GM18517 (cell line): Measurements from ENCODE around the gene SLC22A23.
"Not testable (repeated sequence)": the region's sequence is repeated elsewhere in the genome, so short reads cannot be mapped to it uniquely, and the experiment has no call there.

Experiments used
- ATAC-seq: cut with Tn5 transposase; IDR thresholded peaks from one replicate; pipeline ENCODE4 v1.9.1; 2021; ENCODE audit warnings: mild to moderate bottlenecking, moderate library complexity; ENCODE audit not compliant: unreplicated experiment

Gene SLC22A23

DNA sequence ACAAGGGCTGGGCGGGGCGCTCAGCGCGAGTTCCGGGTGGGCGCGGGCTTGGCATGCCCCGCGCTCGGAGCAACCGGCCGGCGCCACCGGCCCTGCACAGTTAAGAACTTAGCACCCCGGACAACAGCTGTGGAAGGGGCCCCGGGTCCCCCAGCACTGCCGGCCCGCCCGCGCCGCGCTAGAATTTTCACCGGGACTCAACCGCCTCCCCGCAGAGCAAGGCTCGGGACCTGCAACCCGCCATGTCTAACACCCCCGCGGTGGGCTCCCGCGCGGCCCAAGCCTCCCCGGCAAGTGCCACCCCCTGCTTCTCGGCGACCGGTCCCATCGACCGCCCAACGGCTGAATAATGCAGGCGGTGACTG, 203.3 kb downstream of the SLC22A23 start:
- ATAC-seq = no peak

DNA sequence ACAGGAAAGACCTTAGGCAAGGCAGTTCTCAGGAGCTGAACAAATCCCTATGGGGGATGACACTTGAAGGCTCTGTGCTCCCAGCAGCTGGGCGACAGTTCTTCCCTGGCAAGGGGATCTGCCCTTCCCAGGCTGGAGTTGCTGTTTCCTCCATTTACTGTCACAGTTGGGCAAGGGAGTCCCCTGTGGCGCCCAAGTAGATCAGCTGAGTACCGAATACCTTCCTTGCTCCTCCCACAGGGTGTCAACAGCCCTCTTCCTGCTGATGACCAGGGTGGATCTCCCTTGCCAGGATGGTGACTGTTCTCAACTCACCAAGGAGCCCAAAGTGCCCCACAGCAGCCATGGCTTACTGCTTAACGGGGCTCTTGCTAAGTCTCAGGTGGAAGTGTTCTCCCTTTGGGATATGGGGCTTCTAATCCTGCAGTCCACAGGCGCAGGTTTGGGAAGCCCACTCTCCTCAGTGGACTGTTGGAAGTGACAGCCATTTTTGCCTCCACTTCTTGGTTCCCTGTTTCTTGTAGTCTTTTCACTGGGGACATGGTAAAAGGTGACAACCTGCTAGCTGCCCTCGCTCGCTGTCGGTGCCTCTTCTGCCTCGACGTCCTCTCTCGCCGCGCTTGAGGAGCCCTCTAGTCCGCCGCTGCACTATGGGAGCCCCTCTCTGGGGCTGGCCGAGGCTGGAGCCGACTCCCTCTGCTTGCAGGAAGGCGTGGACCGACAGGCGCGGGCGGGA, 203.8 kb downstream of the SLC22A23 start:
- no peak for ATAC-seq

DNA sequence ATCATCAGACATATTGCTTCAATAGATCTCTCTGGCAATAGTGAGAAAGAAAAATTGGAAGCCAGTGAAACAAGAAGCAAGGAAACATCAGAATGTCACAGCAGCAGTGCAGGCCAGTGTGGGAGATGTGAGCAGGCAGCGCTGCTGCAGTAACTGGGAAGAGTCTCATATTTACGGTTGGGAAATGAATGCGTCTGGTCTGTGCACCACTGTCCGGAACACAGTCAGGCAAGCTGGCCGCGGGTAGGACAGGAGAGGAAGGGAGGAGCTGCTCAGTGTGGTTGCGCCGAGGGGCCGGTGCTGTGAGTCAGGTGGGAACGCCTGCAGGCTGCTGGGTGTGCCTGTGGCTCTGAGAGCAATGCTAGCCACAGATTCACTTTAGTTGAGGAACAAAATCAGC, 204.5 kb downstream of the SLC22A23 start:
- ATAC-seq = no peak

DNA sequence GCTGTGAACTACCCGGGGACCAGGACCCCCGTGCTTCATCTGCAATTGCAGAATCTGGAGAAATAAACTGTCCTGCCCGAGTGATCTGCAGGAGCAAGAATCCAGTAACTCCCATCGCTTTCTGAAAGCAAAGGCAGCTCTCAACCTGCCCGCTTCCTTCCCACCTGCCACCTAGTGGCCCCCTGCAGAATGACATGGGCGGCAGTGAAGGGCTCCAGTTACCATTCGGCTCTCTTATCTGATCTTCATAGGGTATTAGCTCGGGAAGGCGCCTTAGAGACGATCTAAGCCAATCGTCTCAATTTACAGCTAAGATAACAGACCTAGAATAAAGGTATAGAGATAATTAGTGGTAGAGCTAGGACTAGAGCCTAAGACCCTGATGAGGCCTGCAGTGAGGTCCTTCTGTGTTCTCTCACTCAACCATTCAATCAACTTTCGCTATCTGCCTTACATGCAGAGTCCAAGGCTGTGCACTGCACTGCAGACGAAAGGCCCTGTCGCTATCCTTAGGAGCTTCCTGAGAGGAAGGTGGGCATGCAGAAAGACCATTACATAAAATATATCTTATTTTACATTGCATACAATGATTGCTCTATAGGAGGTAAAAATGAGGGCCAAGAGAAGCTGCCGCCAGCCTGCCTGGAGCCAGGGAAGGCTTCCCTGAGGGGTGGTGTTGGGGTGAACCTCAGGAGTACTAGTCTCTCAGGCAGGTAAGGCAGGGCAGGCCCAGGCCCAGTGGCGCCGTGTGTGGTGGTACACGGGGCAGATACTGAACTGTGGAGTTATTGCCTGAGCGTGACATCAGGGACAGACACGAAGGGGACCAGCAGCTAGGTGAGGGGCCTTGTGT, 205.2 kb downstream of the SLC22A23 start:
- no peak for ATAC-seq

DNA sequence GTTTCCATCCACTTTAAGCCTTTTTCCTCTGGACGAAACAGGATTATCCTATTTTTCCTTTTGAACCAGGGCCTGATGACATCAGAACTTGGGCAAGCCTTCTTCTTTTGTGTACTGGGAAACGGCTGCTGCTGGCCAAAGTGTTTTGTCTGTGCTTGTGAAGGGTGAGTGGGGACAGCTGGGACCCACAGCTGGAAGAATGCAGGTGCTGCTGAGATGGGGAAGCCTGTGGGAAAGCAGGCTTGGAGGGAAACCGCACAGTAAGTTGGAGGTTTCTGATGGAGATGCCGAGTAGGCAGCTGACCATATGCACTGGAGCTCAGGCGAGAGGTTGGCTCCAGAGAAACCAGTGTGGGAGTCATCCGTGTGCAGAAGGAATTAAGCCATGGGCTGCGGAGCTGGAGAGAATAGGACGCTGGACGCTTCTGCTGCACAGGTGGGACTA, 206.6 kb downstream of the SLC22A23 start:
- ATAC-seq = no peak

DNA sequence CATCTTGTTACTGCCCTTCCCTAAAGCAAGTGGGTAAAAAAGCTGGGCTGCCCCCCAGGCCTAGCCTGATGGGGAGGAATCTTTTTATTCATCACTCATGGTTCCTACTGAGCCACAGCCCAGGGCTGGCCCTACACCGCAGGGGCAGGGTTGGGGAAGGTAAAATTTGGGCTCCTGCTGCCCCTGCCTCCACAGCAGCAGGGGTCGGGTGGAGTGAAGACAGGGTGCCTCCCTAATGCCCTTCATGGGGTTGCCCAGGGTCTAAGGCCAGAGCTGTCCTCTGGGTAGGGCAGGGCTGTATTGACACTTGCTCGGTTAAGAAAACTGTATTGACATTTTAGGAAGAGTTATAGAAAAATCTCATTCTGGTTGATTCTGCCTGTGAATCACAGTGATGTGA, 207.0 kb downstream of the SLC22A23 start:
- no peak for ATAC-seq

DNA sequence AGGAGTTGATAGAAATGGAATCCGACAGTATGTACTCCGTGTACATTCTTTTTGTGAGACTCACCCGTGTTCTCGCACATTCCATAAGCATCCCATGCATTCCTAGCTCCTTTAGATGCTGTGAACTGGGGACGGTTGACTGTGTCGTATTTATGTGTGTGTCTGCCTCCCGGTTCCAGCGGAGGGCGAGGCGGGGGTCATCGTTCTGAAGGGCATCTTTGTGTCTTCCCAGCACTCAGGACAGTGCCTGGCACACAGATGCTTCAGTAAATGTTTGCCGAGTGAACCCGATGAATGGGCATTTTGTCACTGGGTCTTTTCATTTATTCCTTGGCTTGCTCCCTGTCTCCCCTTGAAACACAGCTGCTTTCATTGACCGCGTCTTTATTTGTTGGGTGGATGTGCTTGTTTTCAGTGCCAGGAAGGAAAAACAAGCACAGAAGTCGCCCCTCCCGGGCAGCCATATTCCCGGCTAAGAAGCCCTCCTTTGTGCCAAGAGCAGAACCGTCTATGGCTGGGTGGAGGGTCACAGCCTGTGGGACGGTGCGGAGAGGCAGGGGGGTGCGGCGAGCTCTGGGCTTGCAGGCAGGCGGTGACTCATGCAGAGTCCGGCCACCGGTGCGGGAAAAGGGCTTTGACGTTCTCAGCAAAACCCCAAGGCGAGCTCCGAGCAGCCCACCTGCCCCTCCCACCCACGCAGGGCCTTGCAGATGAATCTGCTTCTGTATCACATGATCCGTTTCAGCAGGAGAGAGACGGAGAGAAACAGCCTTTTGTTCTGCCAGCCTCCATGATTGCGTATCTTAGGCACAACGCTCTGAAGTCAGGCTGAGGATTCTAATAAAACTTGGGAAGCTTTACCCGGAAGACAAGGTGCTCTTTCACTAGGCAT, 209.3 kb downstream of the SLC22A23 start:
- ATAC-seq = no peak

DNA sequence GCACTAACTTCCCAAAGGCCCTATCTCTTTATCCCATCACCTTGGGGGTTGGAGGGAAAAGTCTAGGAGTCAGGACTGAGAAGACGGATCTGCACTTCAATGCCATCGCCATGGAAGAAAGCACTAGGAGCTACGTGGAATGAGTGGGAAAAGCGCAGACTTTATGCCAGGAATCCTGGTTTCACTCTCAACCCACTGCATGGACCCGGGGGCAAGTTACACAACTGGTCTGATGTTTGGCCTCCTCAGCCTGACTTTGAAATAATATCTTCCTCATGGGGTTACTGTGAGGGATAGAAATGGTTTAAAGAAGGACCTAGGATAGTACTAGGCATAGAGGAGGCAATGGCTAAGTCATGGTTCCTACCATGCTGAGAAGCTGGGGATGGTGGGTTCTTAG, 211.6 kb downstream of the SLC22A23 start:
- ATAC-seq = no peak

DNA sequence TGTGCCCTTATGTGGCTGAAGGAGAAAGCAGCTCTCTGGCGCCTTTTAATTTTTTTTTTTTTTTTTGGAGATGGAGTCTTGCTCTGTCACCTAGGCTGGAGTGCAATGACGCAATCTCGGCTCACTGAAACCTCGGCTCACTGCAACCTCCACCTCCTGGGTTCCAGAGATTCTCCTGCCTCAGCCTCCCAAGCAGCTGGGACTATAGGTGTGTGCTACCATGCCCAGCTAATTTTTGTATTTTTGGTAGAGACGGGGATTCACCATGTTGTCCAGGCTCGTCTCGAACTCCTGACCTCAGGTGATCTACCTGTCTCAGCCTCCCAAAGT, 212.1 kb downstream of the SLC22A23 start:
- ATAC-seq = not testable (repeated sequence)

DNA sequence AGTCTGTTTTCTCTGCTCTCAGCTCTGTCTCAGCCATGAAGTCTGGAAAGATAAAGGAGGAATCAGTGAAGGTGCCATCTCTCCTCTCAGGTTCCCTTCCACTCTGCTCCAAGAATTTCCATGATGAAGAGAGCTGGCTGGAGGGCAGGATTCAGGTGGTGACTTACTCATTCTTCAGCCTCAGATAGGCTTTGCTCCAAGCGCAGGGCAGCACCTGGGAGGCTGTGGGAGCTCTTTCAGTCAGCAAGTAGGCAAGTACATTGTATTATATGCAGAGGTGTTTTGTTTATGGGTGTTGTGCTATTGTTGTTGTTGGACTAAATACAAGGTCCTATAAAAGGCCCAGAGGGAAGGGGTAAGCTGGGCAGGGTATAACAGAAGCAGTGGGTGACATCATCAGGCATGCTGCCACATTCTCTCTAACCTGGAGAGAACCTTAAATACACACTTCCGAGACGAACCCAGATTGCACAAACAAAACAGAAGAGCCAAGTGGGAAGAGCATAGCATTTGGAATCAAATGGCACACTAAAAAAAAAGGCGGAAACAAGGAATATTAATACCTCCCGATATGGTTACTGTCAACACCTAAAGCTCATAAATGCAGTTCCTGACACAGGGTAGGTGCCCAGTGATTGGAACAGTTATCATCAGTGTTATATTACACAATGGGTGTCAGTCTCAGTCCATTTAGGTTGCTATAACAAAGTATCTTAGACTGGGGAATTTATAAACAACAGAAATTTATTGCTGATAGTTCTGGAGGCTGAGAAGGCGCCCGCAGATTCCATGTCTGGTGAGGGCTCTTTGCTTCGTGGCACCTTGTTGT, 212.6 kb downstream of the SLC22A23 start:
- ATAC-seq = no peak

DNA sequence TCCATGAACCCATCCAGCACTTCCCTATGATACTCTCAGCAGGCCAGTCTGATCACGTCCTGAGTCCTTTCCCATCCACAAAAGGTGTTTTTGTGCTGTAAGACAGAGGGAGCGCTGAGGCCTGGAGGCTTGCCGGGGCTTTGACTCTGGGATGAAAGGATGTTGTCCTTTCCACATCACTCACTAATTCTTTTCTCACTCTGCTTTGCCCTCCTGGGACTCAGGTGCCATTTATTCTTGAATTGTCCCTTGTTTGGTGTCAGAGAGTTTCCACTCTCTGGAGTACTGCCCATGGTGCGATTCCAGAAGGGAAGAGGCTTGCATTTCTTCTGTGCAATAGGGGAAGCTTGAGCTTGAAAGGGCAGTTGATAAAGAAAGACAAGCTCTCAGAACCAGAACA, 214.1 kb downstream of the SLC22A23 start:
- no peak for ATAC-seq

DNA sequence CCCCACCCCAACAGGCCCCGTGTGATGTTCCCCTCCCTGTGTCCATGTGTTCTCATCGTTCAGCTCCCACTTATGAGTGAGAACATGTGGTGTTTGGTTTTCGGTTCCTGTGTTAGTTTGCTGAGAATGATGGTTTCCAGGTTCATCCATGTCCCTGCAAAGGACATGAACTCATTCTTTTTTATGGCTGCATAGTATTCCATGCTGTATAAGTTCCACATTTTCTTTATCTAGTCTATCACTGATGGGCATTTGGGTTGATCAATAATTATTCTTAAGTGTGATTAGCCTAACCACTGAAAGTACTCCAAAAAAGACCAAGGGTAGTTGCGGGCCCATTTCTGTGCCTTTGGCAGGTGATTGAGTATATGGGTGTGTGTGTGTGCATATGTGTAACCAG, 215.1 kb downstream of the SLC22A23 start:
- not testable (repeated sequence) for ATAC-seq

DNA sequence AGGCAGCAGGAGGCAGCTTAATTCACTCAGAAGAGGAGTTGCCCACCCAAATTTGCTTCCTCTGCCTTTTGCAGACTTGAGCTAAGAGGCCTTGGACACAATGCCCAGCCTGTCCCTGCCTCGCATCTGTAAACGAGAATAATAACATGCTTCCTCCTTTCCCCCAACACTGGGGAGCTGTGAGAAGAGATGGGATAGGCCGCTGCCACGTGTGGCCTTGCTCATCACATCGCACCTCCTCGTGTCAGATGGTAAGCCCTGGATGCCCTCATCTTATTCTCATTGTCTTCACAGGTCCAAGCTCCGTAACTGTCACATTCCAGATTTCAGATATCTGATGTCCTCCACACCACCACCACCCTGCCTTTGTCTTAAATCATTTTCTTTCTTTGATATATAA, 216.3 kb downstream of the SLC22A23 start:
- ATAC-seq = no peak

DNA sequence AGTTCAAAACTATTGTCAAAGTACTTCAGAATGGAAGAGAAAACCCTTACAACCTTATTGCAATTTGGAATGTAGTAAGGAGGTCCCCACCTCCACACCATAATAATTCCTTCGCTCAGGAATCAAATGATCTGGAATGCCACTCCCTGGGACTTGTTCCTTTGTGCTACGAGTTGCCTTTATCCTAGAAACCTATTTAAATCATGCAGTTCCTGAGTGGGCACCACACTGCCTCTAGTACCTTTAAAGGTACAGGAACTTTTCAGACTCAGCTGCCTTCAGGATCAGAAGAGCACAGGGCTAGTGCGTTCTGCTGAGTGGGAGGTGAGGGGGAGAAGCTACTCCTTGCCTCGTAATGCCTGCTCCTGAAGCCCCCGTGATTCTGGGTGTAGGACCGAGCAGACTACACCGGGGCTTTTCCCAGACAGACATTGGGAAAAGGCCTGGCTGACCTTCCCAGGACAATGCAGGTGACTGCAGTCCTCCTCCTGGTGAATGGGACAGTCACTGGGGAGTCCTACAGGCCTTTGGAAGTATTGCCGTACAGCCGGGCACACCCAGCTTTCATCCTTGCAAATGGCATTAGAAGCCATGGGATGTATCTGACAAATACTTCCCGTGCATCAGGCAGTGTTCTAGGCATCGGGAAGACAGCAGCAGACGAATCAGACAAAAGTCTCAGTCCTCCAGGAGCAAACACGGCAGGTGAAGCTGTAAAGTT, 217.6 kb downstream of the SLC22A23 start:
- no peak for ATAC-seq

DNA sequence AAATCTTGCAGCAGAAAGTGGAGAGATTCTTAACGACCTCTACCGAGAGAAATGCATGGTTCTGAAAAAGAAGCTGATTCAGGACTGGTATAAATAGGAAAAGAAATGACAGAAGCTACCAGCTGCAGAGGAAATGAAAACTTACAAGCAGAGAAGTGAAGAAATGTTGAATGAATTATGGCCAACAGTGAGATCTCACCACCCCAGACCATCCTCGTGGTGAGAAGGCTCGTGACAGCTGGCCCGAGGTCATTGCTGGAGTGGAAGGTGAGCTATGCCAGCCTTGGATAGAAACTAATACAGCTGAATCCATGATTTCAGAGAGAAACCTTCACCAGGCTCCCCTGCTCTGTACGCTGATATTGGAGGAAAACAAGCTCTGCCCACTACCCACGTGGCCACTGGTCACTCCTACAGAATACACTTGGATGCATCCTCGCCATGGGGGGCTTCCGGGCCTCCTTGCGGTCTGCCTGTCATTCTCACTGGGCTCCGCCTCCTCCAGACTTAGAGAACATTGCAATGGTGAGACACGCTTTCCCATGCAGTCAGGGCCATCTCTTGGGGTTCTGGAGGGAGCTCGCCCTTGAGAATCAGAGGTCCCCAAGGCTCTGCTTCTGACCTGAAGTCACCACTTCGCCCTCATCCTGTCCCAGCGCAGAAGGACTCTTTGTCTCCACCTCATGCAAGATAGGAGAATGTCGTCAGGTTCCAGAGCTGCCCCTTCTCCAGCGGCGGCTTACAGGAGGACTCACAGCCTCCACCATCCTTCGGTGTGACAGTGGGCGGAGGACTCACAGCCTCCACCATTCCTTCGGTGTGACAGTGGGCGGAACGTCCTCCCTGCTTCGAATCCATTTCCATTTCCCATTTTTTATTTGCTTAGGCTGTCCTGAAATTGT, 218.8 kb downstream of the SLC22A23 start:
- ATAC-seq = no peak

DNA sequence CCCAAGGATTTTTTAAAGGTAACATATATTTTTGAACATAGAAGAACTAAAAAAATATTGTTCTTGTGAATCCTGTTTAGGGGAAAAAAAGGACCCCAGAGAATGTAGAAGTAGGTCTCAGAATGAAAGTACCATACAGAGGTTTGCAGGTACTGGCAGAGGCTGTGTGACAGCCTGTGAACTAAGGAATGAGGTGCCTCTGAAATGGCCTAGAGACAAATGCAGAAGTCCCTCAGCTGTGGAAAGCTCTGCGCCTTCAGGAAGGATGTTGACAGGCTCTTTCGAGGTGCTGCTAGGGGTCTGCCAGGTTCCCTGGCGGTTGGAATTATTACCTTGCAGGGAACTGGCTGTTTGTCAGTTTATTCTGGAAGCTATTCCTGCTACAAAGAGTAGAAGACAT, 220.8 kb downstream of the SLC22A23 start:
- ATAC-seq = no peak

DNA sequence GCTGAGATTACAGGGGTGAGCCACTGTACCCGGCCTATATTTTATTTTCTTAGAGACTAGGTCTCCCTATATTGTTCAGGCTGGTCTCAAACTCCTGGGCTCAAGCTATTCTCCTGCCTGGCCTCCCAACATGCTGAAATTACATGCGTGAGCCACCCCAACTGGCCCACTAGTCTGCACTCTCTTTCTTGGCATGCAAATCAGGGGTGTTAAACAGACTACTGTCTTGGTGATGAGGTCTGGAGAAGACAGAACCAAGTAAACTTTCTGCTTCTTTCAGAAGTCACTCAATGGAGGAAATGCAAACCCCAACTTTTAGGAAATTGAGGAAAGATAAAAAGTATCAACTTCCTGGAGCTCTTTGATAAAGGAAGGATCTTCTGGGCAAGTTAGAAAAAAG, 221.4 kb downstream of the SLC22A23 start:
- no peak for ATAC-seq

DNA sequence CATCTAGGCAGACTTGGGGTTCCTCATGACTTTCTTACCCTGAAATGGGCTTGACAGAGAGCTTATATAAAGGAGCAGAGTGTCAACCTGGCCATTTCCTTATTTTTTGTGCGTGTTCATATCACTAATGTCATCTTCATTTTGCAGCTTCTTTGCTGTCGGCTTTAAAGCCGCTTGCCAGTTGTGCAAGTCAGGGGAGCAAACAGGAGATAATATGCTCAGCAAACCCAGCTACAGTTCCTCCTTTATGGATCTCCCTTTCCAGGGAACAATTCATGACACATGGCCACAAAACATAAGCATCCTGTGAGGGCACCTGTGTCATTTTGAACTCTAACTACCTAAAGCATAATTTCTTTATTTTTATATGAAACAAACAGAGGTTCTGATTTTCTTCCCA, 222.9 kb downstream of the SLC22A23 start:
- ATAC-seq = no peak

DNA sequence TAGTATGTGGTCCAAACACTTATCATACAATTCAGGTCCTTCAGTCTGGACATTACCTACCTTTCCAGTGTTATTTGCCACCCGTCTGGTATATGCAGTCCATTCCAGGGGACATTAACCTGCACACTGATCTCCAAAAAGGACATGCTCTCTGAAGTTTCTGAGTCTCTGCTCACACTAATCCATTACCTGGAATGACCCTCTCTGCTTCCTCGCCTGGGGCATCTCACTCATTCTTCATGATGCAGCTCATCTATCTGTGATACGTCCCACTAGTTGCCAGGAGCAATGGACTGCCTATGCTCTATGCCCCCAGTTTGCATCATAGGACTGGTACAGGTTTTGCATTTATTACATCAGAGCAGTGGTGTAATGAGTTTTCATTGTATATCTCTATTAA, 223.5 kb downstream of the SLC22A23 start:
- ATAC-seq = no peak
